ENCODE results near the gene MRPL33.

The MRPL33 gene

DNA sequence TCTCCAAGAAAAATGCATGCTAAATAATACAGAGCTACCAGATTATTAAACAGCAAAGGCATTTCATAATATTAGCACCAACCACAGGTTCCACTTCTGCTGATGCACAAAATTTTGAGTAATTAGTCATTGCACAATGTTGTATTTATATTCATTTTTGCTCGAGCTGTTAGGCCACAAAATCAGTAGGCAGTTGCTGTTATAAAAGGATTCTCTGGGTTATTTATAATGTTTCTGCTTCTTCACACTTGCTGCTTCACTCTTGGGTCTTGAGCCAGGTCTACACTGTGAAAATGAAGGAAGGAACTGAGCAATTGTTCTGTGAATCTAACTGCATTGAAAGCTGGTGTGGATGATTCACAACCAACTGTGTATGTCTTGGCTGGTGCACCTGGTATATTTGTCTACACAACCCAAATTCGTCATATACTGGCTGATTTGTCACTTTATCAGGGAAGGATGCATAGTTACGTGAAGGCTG lies 38.3 kb downstream of the MRPL33 start:
- DNase-seq (ENCODE audit: low spot score): no peak
- TF ChIP-seq, protein P1, sequence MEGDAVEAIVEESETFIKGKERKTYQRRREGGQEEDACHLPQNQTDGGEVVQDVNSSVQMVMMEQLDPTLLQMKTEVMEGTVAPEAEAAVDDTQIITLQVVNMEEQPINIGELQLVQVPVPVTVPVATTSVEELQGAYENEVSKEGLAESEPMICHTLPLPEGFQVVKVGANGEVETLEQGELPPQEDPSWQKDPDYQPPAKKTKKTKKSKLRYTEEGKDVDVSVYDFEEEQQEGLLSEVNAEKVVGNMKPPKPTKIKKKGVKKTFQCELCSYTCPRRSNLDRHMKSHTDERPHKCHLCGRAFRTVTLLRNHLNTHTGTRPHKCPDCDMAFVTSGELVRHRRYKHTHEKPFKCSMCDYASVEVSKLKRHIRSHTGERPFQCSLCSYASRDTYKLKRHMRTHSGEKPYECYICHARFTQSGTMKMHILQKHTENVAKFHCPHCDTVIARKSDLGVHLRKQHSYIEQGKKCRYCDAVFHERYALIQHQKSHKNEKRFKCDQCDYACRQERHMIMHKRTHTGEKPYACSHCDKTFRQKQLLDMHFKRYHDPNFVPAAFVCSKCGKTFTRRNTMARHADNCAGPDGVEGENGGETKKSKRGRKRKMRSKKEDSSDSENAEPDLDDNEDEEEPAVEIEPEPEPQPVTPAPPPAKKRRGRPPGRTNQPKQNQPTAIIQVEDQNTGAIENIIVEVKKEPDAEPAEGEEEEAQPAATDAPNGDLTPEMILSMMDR (IDR thresholded peaks at IDR 0.05; ENCODE audit: extremely low read depth, insufficient read depth, missing control alignments): no peak

DNA sequence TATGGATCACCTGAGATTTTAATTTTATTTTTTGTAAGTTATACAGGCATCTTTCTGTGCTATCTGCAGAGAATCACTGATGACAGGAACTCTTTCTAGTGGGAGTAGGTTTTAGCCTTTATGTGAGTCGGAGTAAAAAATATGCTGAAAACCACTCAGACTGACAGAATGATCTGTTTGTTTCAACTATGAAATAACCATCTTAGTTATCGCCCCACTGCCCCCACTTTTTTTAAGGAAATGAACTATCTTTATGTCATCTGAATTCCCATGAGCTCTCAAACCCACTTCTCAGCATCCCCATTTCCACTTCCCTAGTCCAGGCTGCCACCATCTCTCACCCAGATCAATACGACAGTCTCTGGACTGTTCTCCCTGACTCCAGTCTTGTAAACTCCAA lies 38.9 kb downstream of the MRPL33 start:
- in situ Hi-C loops (cut with MboI; ENCODE audit: low pct_unique_long_range_greater_than_20kb, low sequenced_read_pairs, unreplicated experiment): no loop called here
- no peak for DNase-seq (ENCODE audit: low spot score)

More for the DNA sequence above, 38.3 kb downstream of the MRPL33 start:
- in situ Hi-C loops (cut with MboI; ENCODE audit: low pct_unique_long_range_greater_than_20kb, low sequenced_read_pairs, unreplicated experiment): no loop called here

DNA sequence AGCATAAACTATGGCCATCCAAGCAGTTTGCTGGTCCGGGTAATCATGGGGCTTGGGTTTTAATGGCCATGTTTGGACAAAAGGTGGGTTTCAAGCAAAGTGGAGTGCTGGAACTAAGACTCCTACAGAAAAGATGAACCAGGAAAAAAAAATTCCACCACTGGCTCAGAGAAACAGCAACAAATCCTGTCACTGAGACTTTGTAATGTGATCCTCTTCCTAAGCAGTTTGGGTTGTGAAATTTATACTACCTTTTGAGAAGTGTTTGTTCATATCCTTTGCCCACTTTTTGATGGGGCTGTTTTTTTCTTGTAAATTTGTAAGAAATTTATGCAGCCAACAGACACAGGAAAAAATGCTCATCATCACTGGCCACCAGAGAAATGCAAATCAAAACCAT lies 40.2 kb downstream of the MRPL33 start:
- in situ Hi-C loops (cut with MboI; ENCODE audit: low pct_unique_long_range_greater_than_20kb, low sequenced_read_pairs, unreplicated experiment): no loop called here
- TF ChIP-seq, protein P1 (IDR thresholded peaks at IDR 0.05; ENCODE audit: extremely low read depth, insufficient read depth, missing control alignments): no peak
- no peak for DNase-seq (ENCODE audit: low spot score)

More for the DNA sequence above, 38.9 kb downstream of the MRPL33 start:
- TF ChIP-seq, protein P1 (IDR thresholded peaks at IDR 0.05; ENCODE audit: extremely low read depth, insufficient read depth, missing control alignments): no peak

DNA sequence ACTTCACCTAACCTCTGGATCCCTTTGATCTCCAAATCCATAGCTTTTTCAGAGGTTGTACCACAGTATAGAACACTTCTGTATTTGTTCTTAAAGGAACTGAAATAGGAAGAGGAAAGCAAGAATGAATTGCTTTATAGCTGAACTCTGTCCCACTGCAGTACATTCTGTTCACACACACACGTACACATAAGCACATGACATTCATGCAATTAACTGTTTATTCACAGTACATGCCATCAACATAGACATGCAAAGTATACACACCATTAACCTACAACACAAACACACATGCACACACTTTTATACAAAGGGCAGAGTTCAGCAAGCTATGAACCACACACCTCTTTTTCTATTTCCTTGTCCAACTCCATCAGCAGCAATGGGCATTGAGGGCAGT lies 43.2 kb downstream of the MRPL33 start:
- TF ChIP-seq, protein P1 (IDR thresholded peaks at IDR 0.05; ENCODE audit: extremely low read depth, insufficient read depth, missing control alignments): no peak
- no peak for DNase-seq (ENCODE audit: low spot score)
- in situ Hi-C loops (cut with MboI; ENCODE audit: low pct_unique_long_range_greater_than_20kb, low sequenced_read_pairs, unreplicated experiment): no loop called here

DNA sequence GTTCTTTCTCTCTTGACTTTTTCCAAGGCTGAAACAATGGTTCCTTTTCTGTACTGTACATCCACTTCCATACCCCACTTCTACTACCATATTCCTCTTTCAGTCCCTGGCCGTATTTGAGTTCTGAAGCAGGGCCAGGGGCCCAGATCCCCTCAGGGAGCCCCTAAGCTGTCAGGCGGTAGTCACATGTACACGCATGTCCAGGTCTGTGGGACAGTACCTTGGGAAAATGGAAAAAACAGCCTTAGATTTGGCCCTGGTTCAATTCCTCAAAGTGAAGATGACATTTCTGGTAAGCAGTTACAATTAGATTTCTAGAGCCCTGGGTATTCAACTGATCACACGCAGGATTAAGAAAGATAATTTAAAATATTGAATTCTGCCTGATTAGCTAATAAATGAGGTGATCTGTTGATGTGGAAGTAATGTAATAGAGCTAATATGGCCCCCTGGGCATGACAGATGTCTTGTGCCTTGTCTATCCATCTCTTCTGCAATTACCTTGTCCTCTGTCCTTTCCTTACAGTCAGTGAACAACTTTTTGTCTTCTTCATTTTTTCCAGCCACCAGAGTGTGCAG lies 44.4 kb downstream of the MRPL33 start:
- in situ Hi-C loops (cut with MboI; ENCODE audit: low pct_unique_long_range_greater_than_20kb, low sequenced_read_pairs, unreplicated experiment): no loop called here
- TF ChIP-seq, protein P1 (IDR thresholded peaks at IDR 0.05; ENCODE audit: extremely low read depth, insufficient read depth, missing control alignments): no peak
- no peak for DNase-seq (ENCODE audit: low spot score)

DNA sequence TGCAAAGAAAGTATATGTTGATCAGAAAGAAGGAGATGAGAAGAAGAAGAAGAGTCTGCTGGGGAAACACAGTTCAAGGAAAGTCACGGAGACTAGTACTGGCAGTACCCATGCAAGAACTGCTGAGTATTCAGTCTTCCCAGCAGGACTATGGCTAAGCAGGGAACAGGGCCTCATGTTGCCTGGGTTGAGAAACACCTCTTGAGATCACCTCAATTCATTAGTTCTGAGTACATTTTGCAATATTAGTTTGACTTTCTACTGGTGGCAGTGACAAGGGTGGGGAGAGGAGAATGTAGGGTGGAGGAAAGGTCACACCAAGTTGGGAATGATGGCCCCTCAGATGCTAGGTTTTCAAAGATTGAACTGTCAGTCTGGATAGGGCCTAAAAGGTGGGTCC lies 50.5 kb downstream of the MRPL33 start:
- no peak for DNase-seq (ENCODE audit: low spot score)
- in situ Hi-C loops (cut with MboI; ENCODE audit: low pct_unique_long_range_greater_than_20kb, low sequenced_read_pairs, unreplicated experiment): no loop called here
- TF ChIP-seq, protein P1 (IDR thresholded peaks at IDR 0.05; ENCODE audit: extremely low read depth, insufficient read depth, missing control alignments): no peak
